Measurements from ENCODE around the gene CPXM2. TPM values are rescaled to one million over a fixed set of nuclear protein-coding genes. Genes with fewer than 3 reads are reported as not detected.

Gene CPXM2
- total RNA-seq, 1 donor from 2014 or later = 9.7 TPM

- no peaks in the 10 kb centered on the region for H3K36me3 ChIP-seq
- no peaks in the 10 kb centered on the region for H3K27me3 ChIP-seq
- DNase-seq = no peak
- H3K27ac ChIP-seq = no peak overlapping the region
- H3K9me3 ChIP-seq = no peaks in the 10 kb centered on the region
- intact Hi-C loops (cut with DNase I) = no loop called here
- ATAC-seq = no peak
- no peak overlapping the region for H3K4me3 ChIP-seq
- no peak for TF ChIP-seq CTCF (IDR thresholded peaks at IDR 0.05)
- no peaks in the 10 kb centered on the region for H3K4me1 ChIP-seq
Observed at GRCh38 chr10:123843835-123844234, 47.8 kb downstream of the CPXM2 start.

GRCh38 chr10:123842692-123843385 is 48.8 kb downstream of the CPXM2 start:
- no peaks in the 10 kb centered on the region for H3K4me1 ChIP-seq
- DNase-seq = no peak
- TF ChIP-seq CTCF (IDR thresholded peaks at IDR 0.05) = no peak
- no peak for ATAC-seq
- no peaks in the 10 kb centered on the region for H3K9me3 ChIP-seq
- intact Hi-C loops (cut with DNase I) = no loop called here
- no peak overlapping the region for H3K27ac ChIP-seq
- H3K4me3 ChIP-seq = no peak overlapping the region
- no peaks in the 10 kb centered on the region for H3K36me3 ChIP-seq
- H3K27me3 ChIP-seq = no peaks in the 10 kb centered on the region

- intact Hi-C loops (cut with DNase I) = no loop called here
- Histone ChIP-seq H3K27me3 (no peaks in the 10 kb centered on the region), H3K4me1 (no peaks in the 10 kb centered on the region), H3K27ac (no peak overlapping the region), H3K9me3 (no peaks in the 10 kb centered on the region), H3K36me3 (no peaks in the 10 kb centered on the region), H3K4me3 (no peak overlapping the region)
- TF ChIP-seq CTCF (IDR thresholded peaks at IDR 0.05) = no peak
- no peak for ATAC-seq
- DNase-seq = no peak
Observed at GRCh38 chr10:123841560-123841959, 50.0 kb downstream of the CPXM2 start.

- H3K36me3 ChIP-seq = no peaks in the 10 kb centered on the region
- H3K27ac ChIP-seq = no peak overlapping the region
- intact Hi-C loops (cut with DNase I) = no loop called here
- ATAC-seq (no peak), DNase-seq (no peak)
- no peaks in the 10 kb centered on the region for H3K4me1 ChIP-seq
- TF ChIP-seq CTCF (IDR thresholded peaks at IDR 0.05) = no peak
- no peaks in the 10 kb centered on the region for H3K27me3 ChIP-seq
- H3K9me3 ChIP-seq = no peaks in the 10 kb centered on the region
- no peak overlapping the region for H3K4me3 ChIP-seq
Observed at GRCh38 chr10:123841115-123841514, 50.5 kb downstream of the CPXM2 start.

- no peak for DNase-seq
- no peaks in the 10 kb centered on the region for H3K27me3 ChIP-seq
- H3K27ac ChIP-seq = no peak overlapping the region
Observed at GRCh38 chr10:123840714-123841113, 50.9 kb downstream of the CPXM2 start.

More at GRCh38 chr10:123840714-123841113, 50.9 kb downstream of the CPXM2 start:
- no peak for TF ChIP-seq CTCF (IDR thresholded peaks at IDR 0.05)
- intact Hi-C loops (cut with DNase I) = no loop called here
- Histone ChIP-seq H3K4me1 (no peaks in the 10 kb centered on the region), H3K9me3 (no peaks in the 10 kb centered on the region), H3K36me3 (no peaks in the 10 kb centered on the region), H3K4me3 (no peak overlapping the region)
- ATAC-seq = no peak

Measured in upper lobe of right lung (tissue), 1 donor.